GM12878 (cell line): ENCODE measurements around the gene CADM2.

Experiments used
- CREB1 ChIP-seq: IDR thresholded peaks from 2 replicates; pipeline ENCODE4 v1.6.1; 2012; ENCODE audit warnings: low read depth, mild to moderate bottlenecking, inconsistent platforms
- CTCF ChIP-seq, 3 experiments: IDR thresholded peaks in 2 of 3; conservative IDR thresholded peaks in 1 of 3; 2 replicates each; pipeline ENCODE4 v1.5.1; 2011; ENCODE audit warnings: low read depth in 3 of 3, low read length in 3 of 3, mild to moderate bottlenecking in 3 of 3, control low read depth in 2 of 3, moderate library complexity in 2 of 3, inconsistent platforms in 1 of 3, mixed read lengths in 1 of 3; ENCODE audit not compliant: control insufficient read depth in 2 of 3, insufficient read depth in 1 of 3; ENCODE audit errors: extremely low read depth in 1 of 3
- EED ChIP-seq: sonication (generic); IDR thresholded peaks from 2 replicates; pipeline ENCODE4 v1.6.1; 2016; ENCODE audit warnings: antibody characterized with exemption, low read depth
- EZH2 ChIP-seq: IDR thresholded peaks from 2 replicates; pipeline ENCODE4 v1.6.1; 2012; ENCODE audit warnings: low read depth, mild to moderate bottlenecking, control low read depth, inconsistent platforms, low read length, borderline replicate concordance; ENCODE audit not compliant: control insufficient read depth
- REST ChIP-seq: IDR thresholded peaks from 2 replicates; pipeline ENCODE4 v1.6.1; 2012; ENCODE audit warnings: mild to moderate bottlenecking, low read depth, low read length
- STAT3 ChIP-seq: IDR thresholded peaks from 2 replicates; pipeline ENCODE4 v1.6.1; 2011; ENCODE audit warnings: low read depth, low read length, improper control_type of control experiment

GRCh38 chr3:84946240-84946639, 12.5 kb upstream of the CADM2 start:
- TF ChIP-seq CREB1 (no peak), CTCF (IDR thresholded peaks at IDR 0.05 in 2 of 3, conservative IDR thresholded peaks at IDR 0.05 in 1 of 3; ENCODE audit: control insufficient read depth in 2 of 3, extremely low read depth in 1 of 3, insufficient read depth in 1 of 3, low read depth in 3 of 3, low read length in 3 of 3) (no peak), STAT3 (no peak), EED (no peak), EZH2 (no peak), REST (peak; percentile 69; the same call in 1 of the 2 replicates)
